GM19395 (cell line): ENCODE results near the gene GGT7.
A peak's percentile ranks its signal among the peaks of the same experiment; 100 is the strongest.
"Not testable (repeated sequence)": the region's sequence is repeated elsewhere in the genome, so short reads cannot be mapped to it uniquely, and the experiment has no call there.

Experiments
- ATAC-seq: cut with Tn5 transposase; IDR thresholded peaks from one replicate; pipeline ENCODE4 v1.9.1; 2021; ENCODE audit warnings: mild to moderate bottlenecking, moderate library complexity; ENCODE audit not compliant: unreplicated experiment

The GGT7 gene

DNA sequence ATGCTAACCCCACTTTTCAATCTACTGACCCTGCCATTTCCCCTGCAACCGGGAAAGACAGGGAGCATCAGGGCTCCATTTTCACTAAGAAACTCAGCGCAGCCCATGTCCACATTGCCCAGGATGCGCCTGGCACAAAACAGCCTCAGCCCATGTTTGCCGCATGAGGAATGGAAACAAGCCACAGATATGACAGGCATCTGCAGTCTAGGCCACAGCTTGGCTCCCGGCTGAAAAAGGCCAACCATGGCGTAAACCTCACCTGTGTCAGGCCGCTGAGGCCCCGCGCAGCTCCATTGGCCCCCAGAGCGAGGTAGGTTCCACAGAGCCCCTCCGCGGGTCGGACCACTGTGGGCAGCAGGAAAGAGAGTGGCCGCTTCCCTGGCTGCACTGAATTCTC is 21.7 kb downstream of the GGT7 start:
- no peak for ATAC-seq

DNA sequence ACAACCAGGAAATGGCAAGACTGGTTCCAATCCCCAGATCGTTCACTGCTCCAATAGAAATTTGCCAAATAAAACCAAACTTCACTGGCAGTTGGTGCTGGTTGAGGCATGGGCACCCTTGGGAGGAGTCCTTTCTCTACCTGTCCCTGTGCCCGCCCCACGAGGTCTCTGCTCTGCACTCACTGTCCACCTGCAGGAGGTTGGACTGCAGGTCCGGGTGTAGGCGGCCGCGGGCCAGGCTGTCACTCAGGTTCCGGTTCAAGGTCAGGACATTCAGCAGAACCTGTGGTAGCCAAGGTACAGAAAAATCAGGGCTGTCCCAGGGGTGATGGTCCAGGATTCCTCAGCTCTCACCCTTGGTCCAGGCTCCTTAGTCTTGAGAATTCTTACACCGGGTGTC is 22.9 kb downstream of the GGT7 start:
- ATAC-seq = no peak

DNA sequence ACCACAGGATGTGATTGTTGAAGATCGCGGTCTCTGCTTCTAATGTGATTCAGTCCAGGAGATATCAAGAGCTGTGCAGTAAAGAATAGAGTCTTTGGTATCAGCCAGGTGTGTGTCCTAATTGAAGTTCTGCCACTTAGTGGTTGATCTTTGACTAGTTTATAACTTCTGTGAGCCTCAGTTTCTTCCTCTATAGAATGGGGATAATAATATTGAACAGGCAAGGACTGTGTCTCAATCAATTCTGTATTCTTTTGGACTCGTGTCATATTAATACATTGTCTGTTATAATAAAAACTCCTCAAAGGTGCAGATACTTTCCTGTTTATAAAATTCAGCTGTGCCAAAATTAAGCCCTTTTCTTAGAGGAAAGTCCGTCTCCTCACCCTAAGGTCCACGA is 24.1 kb downstream of the GGT7 start:
- no peak for ATAC-seq

DNA sequence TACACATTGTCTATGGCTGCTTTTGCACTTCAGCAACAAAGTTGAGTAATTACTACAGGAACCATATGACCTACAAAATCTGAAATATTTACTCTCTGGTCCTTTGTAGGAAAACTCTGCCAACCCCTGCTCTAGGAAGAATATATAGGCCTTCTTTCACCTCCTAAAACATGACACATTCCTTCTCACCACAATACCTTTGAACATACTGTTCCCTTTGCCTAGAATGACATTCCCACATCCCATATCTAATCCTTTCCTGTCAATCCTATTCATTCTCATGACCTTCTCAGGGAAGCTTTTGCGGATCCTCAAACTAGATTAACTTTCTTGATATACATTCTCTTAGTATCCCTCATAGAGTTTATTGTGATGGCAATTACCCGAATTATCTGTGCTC is 29.2 kb downstream of the GGT7 start:
- no peak for ATAC-seq

DNA sequence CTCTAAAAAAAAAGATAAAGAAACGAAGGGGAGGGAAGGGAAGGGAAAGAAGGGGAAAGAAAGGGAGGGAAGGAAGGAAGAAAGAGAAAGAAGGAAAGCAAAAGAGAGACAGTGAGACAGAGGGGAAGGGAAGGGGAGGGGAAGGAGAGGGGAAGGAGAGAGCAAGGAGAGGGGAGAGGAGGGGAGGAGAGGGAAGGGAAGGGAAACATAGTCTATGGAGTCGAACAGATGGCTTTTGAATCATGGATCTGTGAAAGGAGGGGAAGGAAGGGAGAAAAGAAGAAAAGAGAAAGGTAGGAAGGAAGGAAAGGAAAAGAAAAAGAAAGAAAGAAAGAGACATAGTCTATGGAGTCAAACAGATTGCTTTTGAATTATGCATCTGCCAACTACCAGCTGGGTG is 30.5 kb downstream of the GGT7 start:
- ATAC-seq = no peak

- ATAC-seq = no peak
Measured at GRCh38 chr20:34834459-34834893, 38.2 kb downstream of the GGT7 start.

DNA sequence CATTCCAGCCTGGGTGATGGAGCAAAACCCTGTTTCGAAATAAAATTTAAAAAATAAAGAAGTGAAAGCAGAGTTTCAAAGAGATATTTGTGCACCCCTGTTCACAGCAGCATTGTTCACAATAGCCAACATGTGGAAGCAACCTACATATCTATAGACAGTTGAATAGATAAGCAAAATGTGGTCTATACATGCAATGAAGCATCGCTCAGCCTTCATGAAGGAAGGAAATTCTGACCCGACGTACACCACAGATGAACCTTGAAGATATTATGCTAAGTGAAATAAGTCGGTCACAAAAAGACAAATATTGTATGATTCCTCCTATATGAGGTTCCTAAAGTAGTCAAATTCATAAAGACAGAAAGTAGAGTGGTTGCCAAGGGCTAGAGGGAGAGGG is 40.7 kb downstream of the GGT7 start:
- no peak for ATAC-seq

- ATAC-seq = no peak
Measured at GRCh38 chr20:34829191-34829590, 43.5 kb downstream of the GGT7 start.

- peak; percentile 49 for ATAC-seq
Measured at GRCh38 chr20:34825530-34826362, 46.9 kb downstream of the GGT7 start, which contains the start of gene NCOA6. Gene NCOA6, minus strand, starts transcription at chr20:34825651. Its CDS starts 43,296 bp downstream, at chr20:34782355.

- ATAC-seq = peak; percentile 57
Measured at GRCh38 chr20:34824806-34825529, 47.7 kb downstream of the GGT7 start.

GRCh38 chr20:34824452-34824805 is 48.2 kb downstream of the GGT7 start:
- ATAC-seq = peak; percentile 73

DNA sequence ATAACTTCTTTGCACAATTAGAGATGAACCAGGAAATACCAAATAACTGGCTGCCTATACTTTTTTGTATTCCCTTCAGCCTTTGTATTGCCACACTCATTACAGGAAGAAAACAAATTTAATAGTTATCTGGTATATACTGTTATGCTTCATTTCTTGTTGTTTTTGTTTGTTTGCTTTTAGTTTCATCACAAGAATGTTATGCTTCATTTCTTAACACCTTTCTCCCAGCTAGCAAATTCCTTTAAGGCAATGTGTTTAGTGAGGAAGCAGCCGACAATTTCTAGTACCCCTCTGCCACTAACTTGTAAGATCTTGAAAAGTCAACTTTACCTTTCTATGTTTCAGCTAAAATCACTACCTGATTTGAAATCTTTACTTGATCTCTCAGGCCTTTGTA is 48.6 kb downstream of the GGT7 start:
- ATAC-seq = no peak

GRCh38 chr20:34820805-34821578 is 51.7 kb downstream of the GGT7 start:
- no peak for ATAC-seq

DNA sequence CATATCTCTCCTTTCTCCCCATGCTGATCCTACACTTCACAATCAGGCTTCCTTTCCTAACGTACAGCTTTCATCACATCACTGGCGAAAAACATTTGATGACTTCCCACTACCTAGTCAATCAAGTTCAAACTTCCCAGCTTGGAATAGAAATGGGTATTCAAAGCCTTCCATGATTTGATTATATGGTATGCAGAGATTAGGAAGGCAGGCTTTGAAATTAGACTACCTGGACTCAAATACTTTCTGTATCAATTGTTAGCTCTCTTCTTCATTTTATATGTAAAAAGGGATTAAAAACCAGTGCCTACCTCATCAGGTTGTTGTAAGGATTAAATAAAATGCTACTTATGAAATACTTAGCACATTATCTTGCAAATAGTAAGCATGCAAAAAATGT is 54.9 kb downstream of the GGT7 start:
- no peak for ATAC-seq

GRCh38 chr20:34817072-34817471 is 55.6 kb downstream of the GGT7 start:
- no peak for ATAC-seq

DNA sequence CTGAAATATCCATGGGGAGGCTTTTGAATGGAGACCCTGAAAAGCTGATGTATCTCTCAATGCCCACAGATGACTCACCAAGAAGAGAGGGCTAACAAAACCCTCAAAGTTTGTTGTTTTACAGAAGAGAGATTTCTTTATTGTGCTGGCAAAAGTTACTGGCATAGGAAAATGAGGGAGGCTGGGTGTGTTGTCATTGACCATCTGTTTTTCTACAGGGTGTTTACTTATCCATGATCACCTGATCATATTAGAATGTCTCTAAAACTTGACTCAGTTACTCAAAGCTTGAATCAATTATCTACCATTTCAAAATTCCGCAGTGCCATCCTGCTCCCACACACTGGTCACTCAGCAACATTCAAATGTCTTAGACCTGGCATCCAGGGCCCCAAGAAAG is 57.0 kb downstream of the GGT7 start:
- no peak for ATAC-seq

GRCh38 chr20:34808583-34808982 is 64.1 kb downstream of the GGT7 start:
- no peak for ATAC-seq

- not testable (repeated sequence) for ATAC-seq
Measured at GRCh38 chr20:34807944-34808465, 64.7 kb downstream of the GGT7 start.

DNA sequence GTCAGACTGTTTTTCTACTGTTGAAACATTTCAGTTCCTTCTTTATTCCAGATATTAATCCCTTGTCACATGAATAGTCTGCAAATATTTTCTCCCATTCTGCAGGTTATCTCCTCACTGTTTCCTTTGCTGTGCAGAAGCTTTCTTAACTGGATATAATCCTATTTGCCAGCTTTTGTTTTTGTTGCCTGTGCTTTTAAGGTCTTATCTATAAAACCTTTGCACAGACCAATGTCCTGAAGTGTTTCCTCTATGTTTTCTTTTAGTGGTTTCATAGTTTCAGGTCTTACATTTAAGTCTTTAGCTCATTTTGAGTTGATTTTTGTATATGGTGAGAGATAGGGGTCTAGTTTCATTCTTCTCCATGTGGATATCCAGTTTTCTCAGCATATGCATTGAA is 66.4 kb downstream of the GGT7 start:
- ATAC-seq = no peak

- no peak for ATAC-seq
Measured at GRCh38 chr20:34798871-34799270, 73.8 kb downstream of the GGT7 start.

DNA sequence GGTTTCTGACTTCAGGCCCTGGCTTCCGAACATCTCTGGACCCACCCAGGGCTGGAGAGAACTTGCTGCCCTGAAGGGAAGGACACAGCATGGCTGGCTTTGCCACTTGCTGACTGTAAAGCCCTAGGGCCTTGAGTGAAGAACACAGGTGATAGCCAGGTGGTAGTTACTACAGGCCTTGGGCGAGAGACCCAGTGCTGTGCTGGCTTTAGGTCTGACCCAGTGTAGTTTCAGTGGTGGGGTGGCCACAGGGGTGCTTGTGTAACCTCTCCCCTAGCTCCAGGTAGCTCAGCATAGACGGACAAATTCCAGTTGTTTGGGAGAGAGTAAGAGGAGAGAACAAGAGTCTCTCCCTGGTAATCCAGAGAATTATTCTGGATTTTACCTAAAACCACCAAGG is 74.3 kb downstream of the GGT7 start:
- ATAC-seq = no peak
